Liver (tissue), 9 donors: ENCODE results near the gene KRT222. TPM values are rescaled to one million over a fixed set of nuclear protein-coding genes. Genes with fewer than 3 reads are reported as not detected.

ENCODE experiments used
- DNase-seq: peaks from one replicate; pipeline ENCODE4 v3.0.0-alpha.2; 2017; ENCODE audit warnings: low spot score
- H3K27ac ChIP-seq, 2 donors: one replicate each; pipeline ENCODE4 v1.7.0; 2013; ENCODE audit warnings: inconsistent platforms in 2 of 2, low read length in 2 of 2, control low read depth in 1 of 2, low read depth in 1 of 2, mild to moderate bottlenecking in 1 of 2
- H3K27me3 ChIP-seq, 4 donors: one replicate each; pipeline versions ENCODE4 v1.6.1 to v1.7.0; 2013; ENCODE audit warnings: low read length in 3 of 4, inconsistent platforms in 1 of 4, mild to moderate bottlenecking in 1 of 4, moderate library complexity in 1 of 4; ENCODE audit not compliant: control insufficient read depth in 4 of 4, insufficient read depth in 4 of 4
- H3K36me3 ChIP-seq, 4 donors: one replicate each; pipeline versions ENCODE4 v1.6.1 to v1.7.0; 2013; ENCODE audit warnings: low read length in 3 of 4, mild to moderate bottlenecking in 3 of 4, low read depth in 1 of 4, moderate library complexity in 1 of 4; ENCODE audit not compliant: control insufficient read depth in 4 of 4, insufficient read depth in 3 of 4
- H3K4me1 ChIP-seq, 4 donors: one replicate each; pipeline versions ENCODE4 v1.6.1 to v1.7.0; 2013; ENCODE audit warnings: low read length in 3 of 4, mild to moderate bottlenecking in 3 of 4, moderate library complexity in 1 of 4; ENCODE audit not compliant: control insufficient read depth in 4 of 4, insufficient read depth in 4 of 4
- H3K4me3 ChIP-seq, 3 donors: one replicate each; pipeline versions ENCODE4 v1.6.1 to v1.7.0; 2013; ENCODE audit warnings: low read length in 3 of 3, control low read depth in 1 of 3, low read depth in 1 of 3, mild to moderate bottlenecking in 1 of 3
- H3K9ac ChIP-seq, 2 donors: one replicate each; pipeline ENCODE4 v1.7.0; 2013; ENCODE audit warnings: low read length in 2 of 2, mild to moderate bottlenecking in 2 of 2, moderate library complexity in 2 of 2, control low read depth in 1 of 2, low read depth in 1 of 2
- H3K9me3 ChIP-seq, 4 donors: one replicate each; pipeline versions ENCODE4 v1.6.1 to v1.7.0; 2013; ENCODE audit warnings: low read length in 3 of 4; ENCODE audit not compliant: control insufficient read depth in 4 of 4
- ATF3 ChIP-seq: IDR thresholded peaks from 2 replicates; pipeline ENCODE4 v1.6.1; 2016; ENCODE audit warnings: antibody characterized with exemption
- CTCF ChIP-seq: fragments of 150-350 bp; IDR thresholded peaks from 2 replicates; pipeline ENCODE4 v1.5.1; 2017; ENCODE audit warnings: improper control_type of control experiment, low read depth, low read length; ENCODE audit not compliant: missing input control
- EGR1 ChIP-seq, 2 donors: IDR thresholded peaks; 2 replicates each; pipeline ENCODE4 v1.6.1; 2016 to 2018; ENCODE audit warnings: antibody characterized with exemption in 2 of 2, low read depth in 2 of 2
- FOXA1 ChIP-seq: IDR thresholded peaks from 2 replicates; pipeline ENCODE4 v1.6.1; 2016; ENCODE audit warnings: antibody characterized with exemption
- FOXA2 ChIP-seq: IDR thresholded peaks from 2 replicates; pipeline ENCODE4 v1.6.1; 2016; ENCODE audit warnings: antibody characterized with exemption
- GABPA ChIP-seq, 2 donors: IDR thresholded peaks in 1 of 2; conservative IDR thresholded peaks in 1 of 2; 2 replicates each; pipeline ENCODE4 v1.6.1; 2016; ENCODE audit warnings: antibody characterized with exemption in 2 of 2, mild to moderate bottlenecking in 1 of 2, moderate library complexity in 1 of 2
- HNF4A ChIP-seq, 2 donors: conservative IDR thresholded peaks; 2 replicates each; pipeline ENCODE4 v1.6.1; 2016; ENCODE audit warnings: antibody characterized with exemption in 2 of 2, mild to moderate bottlenecking in 2 of 2
- HNF4G ChIP-seq: IDR thresholded peaks from 2 replicates; pipeline ENCODE4 v1.6.1; 2016; ENCODE audit warnings: antibody characterized with exemption
- JUND ChIP-seq, 2 donors: IDR thresholded peaks; 2 replicates each; pipeline ENCODE4 v1.6.1; 2016; ENCODE audit warnings: antibody characterized with exemption in 2 of 2
- MAX ChIP-seq: IDR thresholded peaks from 2 replicates; pipeline ENCODE4 v1.6.1; 2016; ENCODE audit warnings: antibody characterized with exemption
- NR2F2 ChIP-seq: IDR thresholded peaks from 2 replicates; pipeline ENCODE4 v1.6.1; 2016; ENCODE audit warnings: antibody characterized with exemption
- RAD21 ChIP-seq, 2 donors: IDR thresholded peaks; 2 replicates each; pipeline ENCODE4 v1.6.1; 2016; ENCODE audit warnings: antibody characterized with exemption in 2 of 2, mild to moderate bottlenecking in 2 of 2
- REST ChIP-seq: IDR thresholded peaks from 2 replicates; pipeline ENCODE4 v1.6.1; 2016; ENCODE audit warnings: antibody characterized with exemption, mild to moderate bottlenecking
- RXRA ChIP-seq, 2 donors: IDR thresholded peaks; 2 replicates each; pipeline ENCODE4 v1.6.1; 2017 to 2018; ENCODE audit warnings: antibody characterized with exemption in 2 of 2, mild to moderate bottlenecking in 1 of 2
- SP1 ChIP-seq: IDR thresholded peaks from 2 replicates; pipeline ENCODE4 v1.6.1; 2018; ENCODE audit warnings: antibody characterized with exemption, mild to moderate bottlenecking
- TAF1 ChIP-seq: conservative IDR thresholded peaks from 2 replicates; pipeline ENCODE4 v1.6.1; 2016; ENCODE audit warnings: antibody characterized with exemption, mild to moderate bottlenecking
- YY1 ChIP-seq: IDR thresholded peaks from 2 replicates; pipeline ENCODE4 v1.6.1; 2016; ENCODE audit warnings: antibody characterized with exemption, mild to moderate bottlenecking
- ZBTB33 ChIP-seq: IDR thresholded peaks from 2 replicates; pipeline ENCODE4 v1.6.1; 2016; ENCODE audit warnings: antibody characterized with exemption
- WGBS: extraction: QIAGEN DNeasy Blood & Tissue Kit; methylation state at CpG from one replicate; pipeline ENCODE4 v1.1.7; 2013; 5-methylcytosine and 5-hydroxymethylcytosine counted together
- polyA plus RNA-seq, 2 donors: library from polyadenylated mRNA; stranded (reverse) in 1 of 2; unstranded in 1 of 2; fragments of 200-250 nt in 1 of 2; fragments of >200 nt in 1 of 2; fragmentation: Nextera tagmentation in 1 of 2; extraction: Ambion mirVana in 1 of 2; gene quantifications; one replicate each; pipeline versions ENCODE4 v1.2.1 to v1.2.3, GENCODE V29; 2013 to 2015
- total RNA-seq, 2 donors: library from RNA; depleted of rRNA; stranded (reverse); fragments of >200 nt; gene quantifications; one replicate each; pipeline ENCODE4 v1.2.3, GENCODE V29; 2014
- donor health status: healthy.
- donor health status: healthy.
- donor health status: healthy.
- donor health status: healthy.
- donor health status: healthy.

KRT222 gene
- total and polyA plus RNA-seq, 4 donors: 1.9 to 5.6 (median 2.9) TPM

- TF ChIP-seq CTCF (no peak), HNF4G (no peak), NR2F2 (no peak), TAF1 (no peak)
These were observed 35.1 kb downstream of the KRT222 start (continued) for GRCh38 chr17:40629842-40630241.

- WGBS: 54% methylated on average over 5 of the region's 5 CpGs
- no peaks in the 10 kb centered on the region for H3K4me1 ChIP-seq
- DNase-seq: no peak
- H3K9ac ChIP-seq: no peak overlapping the region
- H3K27ac ChIP-seq: no peak overlapping the region
- H3K27me3 ChIP-seq: no peaks in the 10 kb centered on the region
- TF ChIP-seq CTCF (no peak), TAF1 (no peak), RAD21 (IDR thresholded peaks at IDR 0.05) (no peak), FOXA1 (no peak), GABPA (IDR thresholded peaks at IDR 0.05 in 1 of 2, conservative IDR thresholded peaks at IDR 0.05 in 1 of 2) (no peak), RXRA (IDR thresholded peaks at IDR 0.05) (no peak), SP1 (no peak), ZBTB33 (no peak), ATF3 (no peak), JUND (IDR thresholded peaks at IDR 0.05) (no peak), MAX (no peak), FOXA2 (no peak), HNF4A (conservative IDR thresholded peaks at IDR 0.05) (no peak), REST (no peak), EGR1 (IDR thresholded peaks at IDR 0.05; ENCODE audit: low read depth in 2 of 2) (no peak), HNF4G (no peak), NR2F2 (no peak), YY1 (no peak)
- H3K9me3 ChIP-seq: no peaks in the 10 kb centered on the region
- no peak overlapping the region for H3K4me3 ChIP-seq
- peaks cover 0 to 29% (median 20%) of the 10 kb centered on the region in 4 donors for H3K36me3 ChIP-seq
These were observed 39.7 kb downstream of the KRT222 start for GRCh38 chr17:40625311-40625710.
